Measurements from ENCODE around the gene SLC13A1. TPM values are rescaled to one million over a fixed set of nuclear protein-coding genes. Genes with fewer than 3 reads are reported as not detected.
"Not testable (repeated sequence)": the region's sequence is repeated elsewhere in the genome, so short reads cannot be mapped to it uniquely, and the experiment has no call there.

The SLC13A1 gene
- total RNA-seq, 2 donors from 2014 or later: not detected

DNA sequence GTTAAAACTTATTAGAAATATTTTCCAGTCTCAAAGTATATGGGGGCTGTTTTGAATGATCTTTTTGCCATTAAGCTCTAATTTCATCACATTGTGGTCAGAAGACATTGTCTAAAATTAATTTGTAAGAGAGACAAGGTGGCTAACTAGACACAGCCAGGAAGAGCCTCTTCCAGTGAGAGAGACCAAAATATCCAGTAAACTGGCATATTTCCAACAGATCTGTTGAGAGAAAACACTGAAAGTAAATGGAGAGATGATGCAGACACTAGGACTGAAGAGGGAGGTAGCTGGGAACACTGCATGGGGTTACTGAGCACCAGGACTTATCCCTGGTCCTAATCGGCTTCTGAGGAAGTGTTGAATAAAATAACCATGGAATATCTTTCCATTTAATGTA, 102.8 kb downstream of the SLC13A1 start:
- Histone ChIP-seq H3K4me1 (no peaks in the 10 kb centered on the region), H3K9me3 (no peaks in the 10 kb centered on the region), H3K27me3 (no peaks in the 10 kb centered on the region), H3K36me3 (no peaks in the 10 kb centered on the region), H3K4me3 (no peak overlapping the region), H3K27ac (no peak overlapping the region)
- DNase-seq (ENCODE audit: low spot score): no peak
- TF ChIP-seq, protein P1, sequence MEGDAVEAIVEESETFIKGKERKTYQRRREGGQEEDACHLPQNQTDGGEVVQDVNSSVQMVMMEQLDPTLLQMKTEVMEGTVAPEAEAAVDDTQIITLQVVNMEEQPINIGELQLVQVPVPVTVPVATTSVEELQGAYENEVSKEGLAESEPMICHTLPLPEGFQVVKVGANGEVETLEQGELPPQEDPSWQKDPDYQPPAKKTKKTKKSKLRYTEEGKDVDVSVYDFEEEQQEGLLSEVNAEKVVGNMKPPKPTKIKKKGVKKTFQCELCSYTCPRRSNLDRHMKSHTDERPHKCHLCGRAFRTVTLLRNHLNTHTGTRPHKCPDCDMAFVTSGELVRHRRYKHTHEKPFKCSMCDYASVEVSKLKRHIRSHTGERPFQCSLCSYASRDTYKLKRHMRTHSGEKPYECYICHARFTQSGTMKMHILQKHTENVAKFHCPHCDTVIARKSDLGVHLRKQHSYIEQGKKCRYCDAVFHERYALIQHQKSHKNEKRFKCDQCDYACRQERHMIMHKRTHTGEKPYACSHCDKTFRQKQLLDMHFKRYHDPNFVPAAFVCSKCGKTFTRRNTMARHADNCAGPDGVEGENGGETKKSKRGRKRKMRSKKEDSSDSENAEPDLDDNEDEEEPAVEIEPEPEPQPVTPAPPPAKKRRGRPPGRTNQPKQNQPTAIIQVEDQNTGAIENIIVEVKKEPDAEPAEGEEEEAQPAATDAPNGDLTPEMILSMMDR (IDR thresholded peaks at IDR 0.05): no peak

DNA sequence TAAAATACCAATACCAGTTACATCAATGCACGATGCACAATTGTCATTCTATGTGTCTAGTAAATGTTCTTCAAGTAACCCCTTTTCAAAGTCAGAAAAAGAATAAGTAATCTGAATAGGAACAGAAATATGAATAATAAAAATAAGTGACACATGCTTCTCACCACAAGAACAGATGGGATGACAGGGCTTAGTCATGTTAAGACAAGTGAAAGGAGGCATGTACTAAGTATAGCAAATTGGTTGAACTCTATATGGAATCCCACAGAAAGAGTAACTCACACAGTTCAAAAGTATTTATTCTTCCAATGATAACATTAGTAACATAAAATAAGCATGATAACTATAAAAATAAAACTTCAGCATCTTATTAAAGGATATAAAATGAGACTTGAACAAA, 103.3 kb downstream of the SLC13A1 start:
- no peak overlapping the region for H3K27ac ChIP-seq
- TF ChIP-seq, protein P1 (IDR thresholded peaks at IDR 0.05): no peak
- no peaks in the 10 kb centered on the region for H3K27me3 ChIP-seq
- no peaks in the 10 kb centered on the region for H3K9me3 ChIP-seq
- no peaks in the 10 kb centered on the region for H3K4me1 ChIP-seq
- DNase-seq (ENCODE audit: low spot score): no peak
- H3K36me3 ChIP-seq: no peaks in the 10 kb centered on the region
- H3K4me3 ChIP-seq: no peak overlapping the region

DNA sequence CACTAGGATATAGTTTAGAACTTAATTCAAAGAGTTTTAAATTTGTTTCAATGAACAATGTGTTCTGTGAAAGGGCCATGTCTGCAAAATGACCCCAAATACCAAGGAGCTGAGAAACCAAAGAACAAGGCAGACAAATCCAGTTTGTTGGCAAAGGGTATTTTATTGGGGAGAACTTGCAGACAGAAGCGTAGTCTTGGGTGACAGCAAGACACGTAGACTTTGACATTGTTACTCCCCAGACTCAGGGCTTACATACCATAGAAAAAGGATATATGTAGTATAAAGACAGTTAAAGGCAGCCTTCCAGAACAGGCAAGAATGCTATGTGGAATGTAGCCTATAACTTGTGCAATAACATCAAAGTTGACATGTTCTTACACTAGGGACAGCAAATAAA, 109.3 kb downstream of the SLC13A1 start:
- Histone ChIP-seq H3K27ac (no peak overlapping the region), H3K9me3 (no peaks in the 10 kb centered on the region)
- TF ChIP-seq, protein P1 (IDR thresholded peaks at IDR 0.05): no peak

DNA sequence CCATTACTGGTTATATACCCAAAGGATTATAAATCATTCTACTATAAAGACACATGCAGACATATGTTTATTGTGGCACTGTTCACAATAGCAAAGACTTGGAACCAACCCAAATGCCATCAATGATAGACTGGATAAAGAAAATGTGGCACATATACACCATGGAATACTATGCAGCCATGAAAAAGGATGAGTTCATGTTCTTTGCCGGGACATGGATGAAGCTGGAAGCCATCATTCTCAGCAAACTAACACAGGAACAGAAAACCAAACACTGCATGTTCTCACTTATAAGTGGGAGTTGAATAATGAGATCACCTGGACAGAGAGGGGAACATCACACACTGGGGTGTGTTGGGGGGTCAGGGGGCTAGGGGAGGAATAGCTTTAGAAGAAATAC, 112.9 kb downstream of the SLC13A1 start:
- not testable (repeated sequence) for H3K27me3 ChIP-seq; H3K36me3 ChIP-seq; DNase-seq (ENCODE audit: low spot score); H3K4me1 ChIP-seq; H3K27ac ChIP-seq; H3K4me3 ChIP-seq; H3K9me3 ChIP-seq

More for the DNA sequence above, 109.3 kb downstream of the SLC13A1 start:
- Histone ChIP-seq H3K27me3 (no peaks in the 10 kb centered on the region), H3K4me3 (no peak overlapping the region), H3K4me1 (no peaks in the 10 kb centered on the region), H3K36me3 (no peaks in the 10 kb centered on the region)
- DNase-seq (ENCODE audit: low spot score): no peak

DNA sequence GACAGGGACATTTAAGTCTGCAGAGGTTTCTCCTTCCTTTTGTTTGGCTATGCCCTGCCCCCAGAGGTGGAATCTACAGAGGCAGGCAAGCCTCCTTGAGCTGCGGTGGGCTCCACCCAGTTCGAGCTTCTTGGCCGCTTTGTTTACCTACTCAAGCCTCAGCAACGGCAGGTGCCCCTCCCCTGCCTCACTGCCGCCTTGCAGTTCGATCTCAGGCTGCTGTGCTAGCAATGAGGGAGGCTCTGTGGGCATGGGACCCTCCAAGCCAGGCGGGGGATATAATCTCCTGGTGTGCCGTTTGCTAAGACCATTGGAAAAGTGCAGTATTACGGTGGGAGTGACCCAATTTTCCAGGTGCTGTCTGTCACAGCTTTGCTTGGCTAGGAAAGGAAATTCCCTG, 114.9 kb downstream of the SLC13A1 start:
- H3K36me3 ChIP-seq; H3K27ac ChIP-seq; H3K4me1 ChIP-seq; H3K9me3 ChIP-seq; H3K4me3 ChIP-seq; H3K27me3 ChIP-seq; DNase-seq (ENCODE audit: low spot score): not testable (repeated sequence)

DNA sequence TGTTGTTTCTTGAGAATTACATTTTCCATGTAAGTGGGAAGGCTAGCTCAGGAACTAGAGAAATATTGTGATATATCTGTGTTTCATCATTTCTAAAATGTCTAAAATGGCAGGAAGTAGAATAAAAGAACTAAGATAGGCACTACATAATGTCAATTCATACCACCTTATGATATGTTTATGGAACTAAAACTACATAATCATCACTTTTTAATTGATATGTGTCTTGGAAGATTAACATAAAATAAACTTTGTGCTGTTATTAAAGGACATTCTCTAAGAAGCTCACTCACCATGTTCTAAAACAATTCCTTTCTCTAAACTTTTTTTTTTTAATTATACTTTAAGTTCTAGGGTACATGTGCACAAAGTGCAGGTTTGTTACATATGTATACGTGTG, 120.7 kb downstream of the SLC13A1 start:
- Histone ChIP-seq H3K4me1 (no peaks in the 10 kb centered on the region), H3K27me3 (no peaks in the 10 kb centered on the region), H3K4me3 (no peak overlapping the region), H3K27ac (no peak overlapping the region), H3K36me3 (no peaks in the 10 kb centered on the region), H3K9me3 (no peaks in the 10 kb centered on the region)
- TF ChIP-seq, protein P1 (IDR thresholded peaks at IDR 0.05): no peak
- DNase-seq (ENCODE audit: low spot score): no peak

DNA sequence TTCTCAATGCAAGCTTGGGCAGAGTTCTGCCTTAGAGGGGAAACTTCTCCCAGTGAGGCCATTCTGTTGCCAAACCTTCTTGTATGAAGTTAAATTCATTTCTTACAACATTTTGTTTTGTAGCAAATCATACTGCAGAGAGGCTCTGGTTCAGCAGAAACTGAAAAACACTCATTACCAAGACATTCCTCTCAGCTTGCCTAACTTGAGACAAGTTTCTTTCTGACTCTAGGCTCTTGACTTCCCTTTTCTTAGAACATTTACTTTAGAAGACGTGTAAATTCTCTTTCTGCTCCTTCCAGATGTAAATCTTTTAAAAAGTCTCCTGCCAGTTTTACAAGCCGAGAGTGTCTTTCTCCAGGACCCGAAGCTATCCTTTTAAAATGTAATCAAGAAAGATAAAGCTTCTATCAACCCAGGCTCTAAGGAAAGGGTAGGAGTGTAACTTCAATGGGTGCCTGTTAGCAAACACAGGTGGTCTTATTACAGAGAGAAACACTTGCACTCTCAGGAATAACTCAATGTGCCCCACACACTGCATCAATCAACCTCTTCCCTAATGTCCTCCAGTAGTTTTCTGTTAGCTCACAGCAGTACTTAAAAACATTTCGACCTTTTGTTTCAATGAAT, 123.8 kb downstream of the SLC13A1 start:
- no peaks in the 10 kb centered on the region for H3K9me3 ChIP-seq
- no peaks in the 10 kb centered on the region for H3K4me1 ChIP-seq
- no peak overlapping the region for H3K27ac ChIP-seq
- TF ChIP-seq, protein P1 (IDR thresholded peaks at IDR 0.05): no peak
- H3K27me3 ChIP-seq: no peaks in the 10 kb centered on the region
- H3K4me3 ChIP-seq: no peak overlapping the region
- DNase-seq (ENCODE audit: low spot score): no peak
- H3K36me3 ChIP-seq: no peaks in the 10 kb centered on the region
